Neural cell (in vitro differentiated cells): Measurements from ENCODE around the gene B9D1.

Source experiments
- EP300 ChIP-seq: fragments of 450-650 bp; conservative IDR thresholded peaks from 2 replicates; pipeline ENCODE4 v1.6.1; 2014; ENCODE audit warnings: antibody characterized with exemption, mild to moderate bottlenecking, moderate library complexity; ENCODE audit not compliant: poor library complexity, severe bottlenecking
- EZH2 ChIP-seq: fragments of 200-600, 300-800 bp; shearing (Covaris generic), sonication (generic); IDR thresholded peaks from 2 replicates; pipeline ENCODE4 v1.6.1; 2014; ENCODE audit warnings: antibody characterized with exemption, low read length, borderline replicate concordance, mild to moderate bottlenecking; ENCODE audit not compliant: insufficient read depth, poor library complexity, severe bottlenecking
- POLR2AphosphoS5 ChIP-seq: IDR thresholded peaks from 2 replicates; pipeline ENCODE4 v1.6.1; 2012
- SMC3 ChIP-seq: fragments of 450-650 bp; conservative IDR thresholded peaks from 2 replicates; pipeline ENCODE4 v1.6.1; 2014; ENCODE audit warnings: antibody characterized with exemption, mild to moderate bottlenecking, moderate library complexity; ENCODE audit not compliant: poor library complexity
- TAF1 ChIP-seq: IDR thresholded peaks from 2 replicates; pipeline ENCODE4 v1.6.1; 2012; ENCODE audit warnings: low read depth
- TF ChIP-seq, protein P1 (sequence below): fragments of 450-650 bp; IDR thresholded peaks from 2 replicates; pipeline ENCODE4 v1.5.1; 2014; ENCODE audit warnings: antibody characterized with exemption, mild to moderate bottlenecking, moderate library complexity; ENCODE audit not compliant: poor library complexity, severe bottlenecking
- TF ChIP-seq, protein P2 (sequence below): IDR thresholded peaks from 2 replicates; pipeline ENCODE4 v1.6.1; 2012; ENCODE audit warnings: borderline replicate concordance

- TF ChIP-seq, protein P1, sequence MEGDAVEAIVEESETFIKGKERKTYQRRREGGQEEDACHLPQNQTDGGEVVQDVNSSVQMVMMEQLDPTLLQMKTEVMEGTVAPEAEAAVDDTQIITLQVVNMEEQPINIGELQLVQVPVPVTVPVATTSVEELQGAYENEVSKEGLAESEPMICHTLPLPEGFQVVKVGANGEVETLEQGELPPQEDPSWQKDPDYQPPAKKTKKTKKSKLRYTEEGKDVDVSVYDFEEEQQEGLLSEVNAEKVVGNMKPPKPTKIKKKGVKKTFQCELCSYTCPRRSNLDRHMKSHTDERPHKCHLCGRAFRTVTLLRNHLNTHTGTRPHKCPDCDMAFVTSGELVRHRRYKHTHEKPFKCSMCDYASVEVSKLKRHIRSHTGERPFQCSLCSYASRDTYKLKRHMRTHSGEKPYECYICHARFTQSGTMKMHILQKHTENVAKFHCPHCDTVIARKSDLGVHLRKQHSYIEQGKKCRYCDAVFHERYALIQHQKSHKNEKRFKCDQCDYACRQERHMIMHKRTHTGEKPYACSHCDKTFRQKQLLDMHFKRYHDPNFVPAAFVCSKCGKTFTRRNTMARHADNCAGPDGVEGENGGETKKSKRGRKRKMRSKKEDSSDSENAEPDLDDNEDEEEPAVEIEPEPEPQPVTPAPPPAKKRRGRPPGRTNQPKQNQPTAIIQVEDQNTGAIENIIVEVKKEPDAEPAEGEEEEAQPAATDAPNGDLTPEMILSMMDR = no peak
- TF ChIP-seq EP300 = no peak
- no peak for TF ChIP-seq EZH2
- TF ChIP-seq, protein P2, sequence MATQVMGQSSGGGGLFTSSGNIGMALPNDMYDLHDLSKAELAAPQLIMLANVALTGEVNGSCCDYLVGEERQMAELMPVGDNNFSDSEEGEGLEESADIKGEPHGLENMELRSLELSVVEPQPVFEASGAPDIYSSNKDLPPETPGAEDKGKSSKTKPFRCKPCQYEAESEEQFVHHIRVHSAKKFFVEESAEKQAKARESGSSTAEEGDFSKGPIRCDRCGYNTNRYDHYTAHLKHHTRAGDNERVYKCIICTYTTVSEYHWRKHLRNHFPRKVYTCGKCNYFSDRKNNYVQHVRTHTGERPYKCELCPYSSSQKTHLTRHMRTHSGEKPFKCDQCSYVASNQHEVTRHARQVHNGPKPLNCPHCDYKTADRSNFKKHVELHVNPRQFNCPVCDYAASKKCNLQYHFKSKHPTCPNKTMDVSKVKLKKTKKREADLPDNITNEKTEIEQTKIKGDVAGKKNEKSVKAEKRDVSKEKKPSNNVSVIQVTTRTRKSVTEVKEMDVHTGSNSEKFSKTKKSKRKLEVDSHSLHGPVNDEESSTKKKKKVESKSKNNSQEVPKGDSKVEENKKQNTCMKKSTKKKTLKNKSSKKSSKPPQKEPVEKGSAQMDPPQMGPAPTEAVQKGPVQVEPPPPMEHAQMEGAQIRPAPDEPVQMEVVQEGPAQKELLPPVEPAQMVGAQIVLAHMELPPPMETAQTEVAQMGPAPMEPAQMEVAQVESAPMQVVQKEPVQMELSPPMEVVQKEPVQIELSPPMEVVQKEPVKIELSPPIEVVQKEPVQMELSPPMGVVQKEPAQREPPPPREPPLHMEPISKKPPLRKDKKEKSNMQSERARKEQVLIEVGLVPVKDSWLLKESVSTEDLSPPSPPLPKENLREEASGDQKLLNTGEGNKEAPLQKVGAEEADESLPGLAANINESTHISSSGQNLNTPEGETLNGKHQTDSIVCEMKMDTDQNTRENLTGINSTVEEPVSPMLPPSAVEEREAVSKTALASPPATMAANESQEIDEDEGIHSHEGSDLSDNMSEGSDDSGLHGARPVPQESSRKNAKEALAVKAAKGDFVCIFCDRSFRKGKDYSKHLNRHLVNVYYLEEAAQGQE = no peak
- TF ChIP-seq SMC3 = no peak
- TF ChIP-seq POLR2AphosphoS5 = no peak
- no peak for TF ChIP-seq TAF1
These were observed 23.0 kb upstream of the B9D1 start for GRCh38 chr17:19385521-19385983.
